HG03139 (cell line): ENCODE data around the gene ADGRA3.
"Not testable (repeated sequence)": the region's sequence is repeated elsewhere in the genome, so short reads cannot be mapped to it uniquely, and the experiment has no call there.

Experiments used
- ATAC-seq: cut with Tn5 transposase; IDR thresholded peaks from one replicate; pipeline ENCODE4 v1.9.1; 2021; ENCODE audit not compliant: unreplicated experiment

ADGRA3 gene

DNA sequence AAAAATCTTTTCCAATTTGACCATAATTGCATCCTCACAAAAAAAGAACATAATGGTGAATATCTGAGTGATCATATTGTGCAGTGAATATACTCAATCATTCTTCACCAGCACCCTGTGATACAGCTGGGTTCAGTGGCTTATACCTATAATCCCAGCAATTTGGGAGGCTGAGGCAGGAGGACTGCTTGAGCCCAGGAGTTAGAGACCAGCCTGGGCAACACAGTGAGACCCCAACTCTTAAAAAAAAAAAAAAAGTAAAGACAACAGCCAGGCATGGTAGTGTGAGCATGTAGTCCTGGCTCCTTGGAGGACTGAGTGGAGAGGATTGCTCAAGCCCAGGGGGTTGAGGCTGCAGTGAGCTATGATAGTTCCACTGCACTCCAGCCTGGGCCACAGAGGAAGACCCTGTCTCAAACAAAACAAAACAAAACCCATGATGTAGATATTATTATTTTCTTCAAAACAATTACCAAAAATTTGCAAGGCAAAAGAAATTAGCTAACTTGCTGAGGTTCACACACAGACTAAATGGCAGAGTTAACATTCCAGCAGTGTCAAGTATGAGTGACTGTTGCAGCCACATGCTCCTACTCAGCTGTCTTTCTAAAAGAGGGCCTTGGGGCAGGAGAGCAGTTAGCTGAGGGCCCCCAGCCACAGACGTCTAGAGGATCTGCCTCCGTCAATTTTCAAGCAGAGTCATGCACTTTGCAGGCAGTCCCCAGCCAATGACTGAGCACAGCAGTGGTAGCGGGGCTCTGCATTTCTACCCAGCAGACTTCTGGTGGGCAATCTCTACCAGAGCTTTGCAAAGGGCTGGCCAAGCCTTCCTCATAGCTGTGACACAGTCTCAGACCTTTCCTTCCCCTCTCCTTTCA, 33.4 kb downstream of the ADGRA3 start:
- no peak for ATAC-seq

DNA sequence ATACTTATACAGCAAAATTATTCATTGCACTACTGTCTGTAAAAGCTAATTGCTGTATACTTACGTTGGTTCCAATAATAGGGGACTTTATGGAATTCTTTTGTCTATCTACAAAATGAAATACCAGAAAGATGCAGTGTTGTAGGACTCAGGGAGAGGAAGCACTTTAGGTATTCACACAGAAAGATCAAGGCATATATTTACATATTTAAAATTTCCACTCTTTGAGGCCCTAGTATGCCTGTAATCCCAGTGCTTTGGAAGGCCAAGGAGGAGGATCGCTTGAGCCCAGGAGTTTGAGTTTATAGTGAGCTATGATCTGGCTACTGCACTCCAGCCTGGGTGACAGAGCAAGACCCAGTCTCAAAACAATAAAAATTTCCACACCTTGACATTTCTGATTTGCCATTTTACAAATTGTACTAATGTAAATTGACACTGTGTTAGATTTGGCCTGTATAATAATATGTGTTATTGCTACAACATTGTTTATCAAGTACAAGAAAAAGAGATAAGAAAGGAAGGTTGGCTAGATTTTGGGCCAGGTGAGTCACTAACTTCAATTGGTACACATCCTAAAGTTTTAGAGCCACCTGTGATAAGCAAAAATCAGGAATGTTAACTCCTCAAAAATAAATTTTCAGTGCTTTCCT, 35.1 kb downstream of the ADGRA3 start:
- ATAC-seq: no peak

- ATAC-seq: no peak
Measured at GRCh38 chr4:22478426-22478825, 37.4 kb downstream of the ADGRA3 start.

- ATAC-seq: no peak
Measured at GRCh38 chr4:22477813-22478182, 38.1 kb downstream of the ADGRA3 start.

DNA sequence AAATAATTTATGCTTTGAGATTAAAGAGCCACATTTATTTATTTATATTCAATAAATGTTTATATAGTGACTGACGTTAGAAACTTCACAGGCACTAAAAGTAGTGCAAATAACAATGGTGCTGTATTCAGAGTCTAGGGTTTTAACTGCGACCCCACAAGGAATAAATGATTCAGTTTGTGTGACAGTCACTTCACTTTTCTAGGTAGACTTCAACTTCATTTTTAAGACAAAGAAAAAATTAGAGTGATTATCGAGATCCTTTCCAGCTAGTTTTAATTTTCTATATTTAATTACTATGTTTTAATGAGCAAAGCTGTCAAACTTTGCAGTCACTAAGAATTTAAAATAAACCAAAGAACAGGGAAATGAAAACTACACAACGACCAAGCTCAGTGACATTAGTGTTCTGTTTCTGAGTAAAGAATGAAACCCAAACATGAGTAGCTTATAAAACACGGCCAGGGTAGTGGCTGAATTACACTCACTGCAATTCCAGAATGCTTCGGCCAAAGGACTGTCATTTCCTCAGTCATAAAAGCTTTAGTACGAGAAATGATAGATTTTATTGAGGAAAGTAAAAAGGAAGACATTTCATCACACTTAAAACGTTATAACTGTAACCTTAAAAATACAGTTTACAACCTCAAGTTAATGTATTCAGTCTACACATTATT, 38.6 kb downstream of the ADGRA3 start:
- ATAC-seq: no peak

GRCh38 chr4:22476011-22476410, 39.9 kb downstream of the ADGRA3 start:
- no peak for ATAC-seq

- ATAC-seq: not testable (repeated sequence)
Measured at GRCh38 chr4:22475311-22475646, 40.6 kb downstream of the ADGRA3 start.

DNA sequence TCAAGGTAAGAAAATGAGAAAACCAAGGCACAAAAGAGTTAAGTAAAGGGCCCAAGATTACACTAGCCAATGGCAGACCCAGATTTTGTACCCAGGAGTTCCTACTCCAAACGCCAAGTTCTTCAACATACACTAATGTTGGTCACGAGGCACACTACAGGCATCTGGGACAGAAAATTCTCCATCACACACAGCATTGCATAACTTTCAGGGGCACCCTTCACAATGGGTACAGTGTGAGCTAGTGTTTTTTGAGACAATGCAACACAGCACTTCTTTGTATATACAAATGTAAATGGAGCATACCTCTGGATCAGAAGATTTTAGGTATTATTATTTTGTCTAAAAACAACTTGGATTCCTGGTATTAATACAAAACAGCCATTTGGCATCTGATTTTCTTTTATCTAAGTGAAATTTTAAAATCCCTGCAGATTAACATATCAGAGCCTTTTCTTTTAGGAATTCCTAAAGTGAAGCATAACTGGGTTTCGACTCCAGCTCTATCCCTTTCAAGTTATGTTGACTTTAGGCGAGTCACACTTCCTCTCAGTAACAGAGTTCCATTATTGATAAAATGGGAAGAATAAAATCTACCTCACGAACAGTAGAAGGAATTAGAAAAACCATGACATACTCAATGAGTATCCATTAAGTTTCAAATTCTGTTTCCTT, 41.1 kb downstream of the ADGRA3 start:
- no peak for ATAC-seq

- ATAC-seq: no peak
Measured at GRCh38 chr4:22473268-22473667, 42.6 kb downstream of the ADGRA3 start.

- no peak for ATAC-seq
Measured at GRCh38 chr4:22471999-22472461, 43.8 kb downstream of the ADGRA3 start.

DNA sequence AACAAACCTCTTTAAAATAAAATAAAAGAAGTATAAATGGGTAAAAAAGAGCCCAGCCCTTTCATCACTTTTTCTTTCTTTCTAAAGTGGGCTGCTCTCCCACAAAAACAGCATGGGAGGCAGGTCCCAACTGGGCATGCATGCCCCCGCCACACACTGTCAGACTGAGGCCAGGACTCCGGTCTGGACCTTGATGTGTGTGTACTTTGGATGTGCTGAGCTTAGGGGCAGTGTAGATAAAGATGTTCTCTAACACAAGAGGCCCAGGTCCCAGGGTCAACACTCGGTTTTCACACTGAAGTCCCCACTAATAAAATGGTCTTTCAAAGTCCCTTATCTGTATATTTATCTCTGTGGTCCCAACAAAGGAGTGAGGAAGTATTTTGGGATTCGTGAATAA, 44.4 kb downstream of the ADGRA3 start:
- no peak for ATAC-seq

- ATAC-seq: no peak
Measured at GRCh38 chr4:22466581-22466980, 49.3 kb downstream of the ADGRA3 start.

DNA sequence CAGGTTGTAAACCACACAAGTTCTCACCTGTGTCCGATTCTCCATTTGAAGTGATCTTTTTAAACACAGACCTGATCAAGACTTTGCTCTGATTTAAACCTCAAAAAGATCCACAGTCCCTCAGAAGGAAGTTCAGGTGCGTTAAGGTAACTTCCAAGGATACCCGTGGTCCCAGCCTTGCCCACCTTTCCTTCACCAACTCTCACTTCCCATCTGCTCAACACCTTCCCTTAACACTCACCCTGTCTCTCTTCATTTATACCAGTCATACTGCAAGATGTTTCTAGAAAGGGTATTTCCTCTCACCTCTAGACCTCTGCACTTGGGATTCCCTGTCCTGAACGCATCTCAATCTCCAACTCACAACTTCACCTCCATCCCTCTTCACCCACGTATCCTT, 49.9 kb downstream of the ADGRA3 start:
- ATAC-seq: no peak

- ATAC-seq: no peak
Measured at GRCh38 chr4:22465349-22465748, 50.5 kb downstream of the ADGRA3 start.

GRCh38 chr4:22463179-22463578, 52.7 kb downstream of the ADGRA3 start:
- no peak for ATAC-seq

DNA sequence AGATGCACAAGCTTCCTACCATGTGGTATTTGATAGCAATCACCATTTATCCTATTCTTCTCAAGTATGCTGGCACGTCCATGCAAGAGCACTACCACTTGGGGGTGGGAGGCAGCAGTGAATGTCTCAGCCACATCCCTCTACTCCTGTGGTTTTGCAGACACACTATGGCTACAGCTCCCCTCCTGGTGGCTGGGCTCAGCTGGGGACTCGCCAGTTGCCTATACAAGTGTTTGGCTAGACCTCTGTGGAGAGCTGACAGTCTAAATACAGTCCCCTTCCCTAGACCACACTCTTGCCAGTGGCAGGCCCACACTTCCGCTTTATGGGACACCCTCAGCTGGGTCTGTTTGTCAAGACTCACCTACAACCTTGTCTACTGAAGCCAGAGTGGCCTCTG, 53.2 kb downstream of the ADGRA3 start:
- ATAC-seq: no peak

DNA sequence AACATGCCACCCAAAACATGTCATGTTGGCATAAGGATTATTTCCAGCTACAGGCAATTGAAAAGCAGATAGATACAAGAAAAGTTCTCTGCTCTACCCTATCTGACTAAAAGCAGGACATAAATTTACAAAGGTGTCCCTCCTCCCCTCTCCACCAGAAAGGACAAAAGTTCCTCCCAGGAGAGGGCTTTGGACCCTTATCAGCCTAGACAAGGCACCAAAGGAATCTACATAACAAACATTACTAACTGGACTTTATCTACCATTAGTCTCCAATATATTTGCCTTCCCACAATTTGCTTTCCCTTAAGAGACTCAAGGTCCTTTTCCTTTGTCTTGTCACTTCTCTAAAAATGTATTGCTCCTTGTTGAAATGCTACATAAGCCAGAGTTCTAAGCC, 55.6 kb downstream of the ADGRA3 start:
- ATAC-seq: no peak

DNA sequence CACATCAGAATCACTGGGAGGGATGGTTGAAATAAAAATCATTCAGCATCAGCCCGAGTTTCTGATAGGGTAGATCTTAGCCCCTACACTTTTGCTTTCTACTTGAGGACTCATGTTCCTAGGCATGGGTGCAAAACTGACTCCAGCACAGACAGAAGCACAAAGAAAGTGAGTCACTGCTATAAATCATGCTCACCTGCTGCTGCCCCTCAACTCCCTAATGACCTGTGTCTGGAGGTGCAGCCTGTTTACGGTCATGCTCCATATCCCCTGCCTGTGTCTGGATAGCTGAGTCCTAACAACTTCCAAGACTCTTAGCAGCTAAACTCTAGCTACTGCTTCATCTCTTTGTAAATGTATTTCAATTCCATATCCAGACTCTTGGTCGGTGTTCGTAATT, 57.8 kb downstream of the ADGRA3 start:
- no peak for ATAC-seq

- no peak for ATAC-seq
Measured at GRCh38 chr4:22457348-22457747, 58.5 kb downstream of the ADGRA3 start.

GRCh38 chr4:22456291-22456690, 59.6 kb downstream of the ADGRA3 start:
- ATAC-seq: no peak

- ATAC-seq: no peak
Measured at GRCh38 chr4:22454955-22455354, 60.9 kb downstream of the ADGRA3 start.
